GM19397 (cell line): ENCODE data around the gene CCNK.

Source experiments
- ATAC-seq: cut with Tn5 transposase; IDR thresholded peaks from one replicate; pipeline ENCODE4 v1.9.1; 2021; ENCODE audit warnings: mild to moderate bottlenecking, moderate library complexity; ENCODE audit not compliant: unreplicated experiment

Gene CCNK

DNA sequence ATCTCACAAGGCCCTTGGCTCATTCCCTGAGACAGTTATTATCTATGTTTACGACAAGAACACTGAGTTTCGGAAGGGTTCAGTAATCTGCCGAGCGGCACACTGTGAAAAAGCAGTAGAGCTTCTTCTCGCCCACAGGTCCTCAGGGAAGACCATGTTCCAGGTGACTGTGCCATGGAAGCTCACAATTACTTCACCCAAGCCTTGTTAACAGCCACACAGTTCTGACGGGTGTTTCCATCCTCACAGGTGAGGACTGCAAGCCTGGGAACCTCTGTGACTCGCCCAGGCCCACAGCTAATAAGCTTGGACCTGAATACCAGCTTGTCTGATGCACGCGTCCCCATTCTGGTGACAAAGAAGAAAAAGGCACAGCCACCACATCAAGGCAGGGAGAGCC, 15.9 kb upstream of the CCNK start:
- no peak for ATAC-seq

DNA sequence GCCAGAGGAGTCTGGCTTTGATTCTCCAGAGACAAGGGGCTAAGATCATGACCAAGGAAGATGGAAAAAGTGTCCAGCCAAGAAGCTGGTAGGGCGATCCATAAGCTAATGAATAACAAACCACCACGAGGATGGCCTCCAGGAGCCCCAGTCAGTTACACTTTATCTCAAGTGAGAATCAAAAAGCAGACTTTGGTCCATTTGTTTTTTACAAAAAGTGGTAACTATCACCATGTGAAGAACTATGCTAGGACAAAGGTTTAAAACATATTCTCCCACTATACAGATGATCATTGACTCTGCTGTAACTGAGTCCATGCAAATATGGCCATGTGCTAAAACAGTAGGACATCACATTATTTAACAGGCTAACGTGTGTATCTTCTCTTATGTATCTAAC, 14.5 kb upstream of the CCNK start:
- ATAC-seq = no peak

DNA sequence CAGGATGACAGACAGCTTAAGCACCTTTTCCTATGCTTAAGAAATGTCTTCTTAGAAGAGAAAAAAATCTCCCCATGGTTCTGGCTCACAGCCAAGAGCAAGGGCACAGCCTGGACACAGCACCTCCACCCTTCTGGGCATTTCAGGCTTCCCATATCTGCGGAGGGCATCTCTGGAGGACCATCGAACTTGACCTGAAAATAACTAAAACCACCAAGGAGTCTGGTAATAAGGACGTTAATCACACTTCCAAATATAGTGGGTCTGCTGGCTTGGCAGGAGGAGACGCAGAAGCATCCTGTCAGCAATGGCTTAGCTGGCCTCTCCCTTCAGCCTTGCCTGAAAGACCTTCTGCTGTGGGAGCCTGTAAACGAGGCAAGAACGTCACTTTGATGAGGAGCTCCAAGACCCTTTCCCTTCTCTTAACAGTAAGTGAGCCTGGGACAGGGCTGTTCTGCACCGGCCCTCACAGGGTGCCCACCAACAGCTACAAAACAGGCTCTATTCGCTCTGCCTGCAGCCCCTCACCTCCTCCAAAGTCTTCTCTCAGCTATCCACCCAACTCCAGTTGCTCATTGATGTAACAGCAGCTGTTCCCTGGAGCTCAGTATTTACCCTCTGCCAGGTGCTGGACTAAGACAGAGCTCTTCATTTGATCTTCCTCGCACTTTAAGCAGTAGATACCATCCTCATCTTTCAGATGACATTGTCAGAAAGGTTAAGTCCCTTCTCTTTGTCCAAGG, 13.7 kb upstream of the CCNK start:
- ATAC-seq = no peak

DNA sequence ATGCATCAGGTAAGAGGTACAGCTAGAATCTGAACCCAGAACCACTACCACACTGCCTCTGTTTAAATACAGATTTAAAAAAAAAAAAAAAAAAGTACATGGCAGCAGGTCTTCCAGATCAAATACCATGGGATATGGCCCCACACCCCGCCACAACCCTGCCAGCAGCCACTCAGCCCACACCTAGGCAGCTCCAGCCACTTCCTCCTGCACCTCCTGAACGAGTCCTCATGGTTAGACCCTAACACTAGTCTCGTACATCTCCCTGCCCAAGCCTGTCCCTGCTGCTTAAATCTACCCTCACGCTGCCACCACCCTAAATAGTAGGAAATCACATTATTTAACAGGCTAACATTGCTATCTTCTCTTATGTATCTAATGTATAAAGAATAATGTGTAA, 13.1 kb upstream of the CCNK start:
- ATAC-seq = no peak

DNA sequence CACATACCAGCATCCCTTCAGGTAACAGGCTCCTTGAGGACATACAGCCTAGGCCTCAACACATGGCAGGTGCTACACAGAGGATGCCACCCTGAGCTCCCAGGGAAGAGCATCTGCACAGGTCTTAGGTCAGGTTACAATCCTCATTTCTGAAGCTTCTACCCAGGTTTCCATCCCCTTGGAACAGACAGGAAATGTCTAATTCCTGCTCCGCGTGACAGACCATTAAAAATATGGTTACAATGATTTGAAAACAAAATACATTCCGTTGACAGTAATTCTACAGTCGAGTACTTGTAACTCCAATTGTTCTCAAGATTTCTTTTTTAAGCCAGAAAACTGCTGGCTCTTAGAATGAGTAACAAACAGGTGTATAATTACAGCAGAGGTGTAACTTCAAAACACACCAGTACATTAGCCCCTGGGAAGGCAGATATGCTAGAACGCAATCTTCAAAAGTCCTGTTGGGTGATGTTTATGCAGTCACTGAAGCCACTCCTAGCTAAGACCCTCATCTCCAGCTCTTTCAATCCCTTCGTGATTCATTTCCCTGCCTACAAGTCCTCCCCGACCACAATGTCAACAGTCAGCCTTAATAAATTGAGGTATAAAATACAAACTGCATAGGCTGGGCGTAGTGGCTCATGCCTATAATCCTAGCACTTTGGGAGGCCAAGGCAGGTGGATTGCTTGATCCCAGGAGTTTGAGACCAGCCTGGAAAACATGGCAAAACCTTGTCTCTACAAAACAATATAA, 12.2 kb upstream of the CCNK start:
- ATAC-seq = no peak

DNA sequence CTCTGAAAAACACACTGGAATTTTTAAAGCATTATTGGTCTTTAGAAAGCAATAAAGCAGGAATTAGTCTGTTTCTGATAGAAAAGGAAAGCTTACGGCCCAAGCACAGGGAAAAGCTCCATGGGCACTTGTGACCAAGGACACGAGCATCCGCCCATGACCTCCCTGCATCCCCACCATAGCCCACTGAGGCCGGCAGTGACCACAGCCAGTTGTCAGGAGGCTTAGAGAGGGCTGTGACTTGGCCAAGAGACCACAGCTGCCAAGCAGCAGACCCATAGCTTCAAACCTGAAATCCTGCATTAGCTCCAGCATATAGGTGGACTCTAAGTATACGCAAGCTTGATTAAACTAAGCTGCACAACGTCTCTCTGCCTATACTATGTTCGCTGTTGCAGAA, 9.5 kb upstream of the CCNK start:
- ATAC-seq = no peak

DNA sequence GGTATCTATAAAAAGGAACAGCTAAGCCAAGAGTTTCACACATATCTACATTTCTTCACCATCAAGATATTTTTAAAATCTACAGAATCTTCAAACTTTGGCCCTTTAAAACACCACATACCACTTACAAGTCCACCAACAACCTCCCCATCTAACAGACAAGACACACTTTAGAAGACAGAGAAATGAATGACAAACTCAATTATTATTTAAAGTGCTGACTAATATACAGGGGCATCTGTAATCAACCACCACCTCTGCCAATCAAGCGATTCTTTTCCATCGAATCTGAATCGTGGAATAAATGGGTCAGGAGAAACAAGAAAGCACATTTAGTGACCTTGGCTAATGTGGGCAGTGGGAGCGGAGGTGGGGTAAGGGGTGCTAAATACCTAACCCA, 8.3 kb upstream of the CCNK start:
- no peak for ATAC-seq

DNA sequence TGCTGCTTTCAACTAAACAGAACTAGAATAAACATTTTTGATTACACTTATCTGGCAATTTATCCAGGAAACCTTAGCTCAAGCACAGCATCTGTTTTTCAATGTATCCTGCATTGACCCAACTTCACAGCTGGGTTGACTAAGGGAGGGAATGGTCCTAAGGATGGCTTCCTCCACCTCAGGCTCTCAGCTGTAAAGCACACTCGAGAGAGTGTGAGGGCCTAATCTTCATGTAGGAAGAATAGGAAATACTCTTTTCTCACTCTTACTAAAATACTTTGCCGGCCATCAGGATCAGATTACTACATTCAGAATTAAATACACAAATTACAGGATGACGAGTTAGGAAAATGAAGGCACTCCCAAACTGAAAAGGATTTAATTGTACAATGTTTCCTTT, 7.8 kb upstream of the CCNK start:
- no peak for ATAC-seq

DNA sequence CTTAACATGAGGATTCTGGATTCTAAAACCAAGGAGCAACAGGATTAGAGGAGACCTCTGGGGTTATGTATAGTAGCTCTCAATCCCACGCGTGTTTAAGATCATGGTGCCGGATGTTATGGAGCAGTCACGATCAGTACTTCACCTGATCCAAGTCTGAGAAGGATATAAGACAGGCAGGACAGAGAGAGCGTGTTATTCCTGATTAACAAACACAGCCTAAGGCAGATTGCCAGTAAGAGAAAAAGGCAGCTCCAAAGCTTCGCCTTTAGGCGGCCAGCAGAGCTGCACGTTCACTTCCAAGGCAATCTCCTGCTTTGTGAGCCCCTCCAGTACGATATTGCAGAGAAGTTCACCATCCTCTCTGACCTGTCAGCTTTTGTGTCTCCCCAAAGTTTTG, 6.0 kb upstream of the CCNK start:
- no peak for ATAC-seq

DNA sequence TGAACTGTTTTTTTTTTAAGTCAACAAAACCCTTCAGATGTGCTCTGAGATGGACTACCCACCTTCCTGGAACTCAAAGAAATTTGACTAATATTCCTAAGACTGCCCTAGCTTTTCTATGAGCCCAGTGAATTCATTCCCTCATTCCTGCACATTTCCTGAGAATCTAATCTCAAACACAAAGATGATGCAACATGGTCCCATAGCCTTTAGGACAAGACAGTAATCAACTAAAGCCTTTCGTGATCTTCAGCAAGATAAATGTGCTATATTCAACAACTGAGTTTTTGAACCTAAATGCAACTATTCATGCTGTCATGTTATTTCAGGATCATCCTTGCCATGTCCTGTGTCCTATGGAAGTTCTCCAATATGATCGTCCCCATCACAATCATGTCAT, 5.5 kb upstream of the CCNK start:
- ATAC-seq = no peak

DNA sequence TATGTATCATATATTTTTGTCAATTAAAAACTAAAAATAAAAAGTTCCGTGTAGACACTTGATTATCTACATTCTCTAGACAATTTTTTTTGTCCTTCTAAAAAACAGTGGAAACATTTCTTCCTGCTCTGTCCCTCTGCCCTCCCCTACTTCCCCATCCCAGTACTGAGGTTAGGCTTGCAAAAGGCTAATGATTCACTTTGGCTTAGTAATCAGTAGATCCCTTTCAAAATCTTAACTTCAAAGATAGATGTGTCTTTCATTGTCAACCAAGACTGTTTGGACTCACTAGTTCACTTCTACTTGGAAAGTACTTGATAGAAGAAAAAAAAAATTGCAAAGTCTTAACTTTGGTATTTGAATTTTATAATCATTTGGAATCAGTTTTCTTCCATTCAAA, 4.3 kb upstream of the CCNK start:
- ATAC-seq = no peak

DNA sequence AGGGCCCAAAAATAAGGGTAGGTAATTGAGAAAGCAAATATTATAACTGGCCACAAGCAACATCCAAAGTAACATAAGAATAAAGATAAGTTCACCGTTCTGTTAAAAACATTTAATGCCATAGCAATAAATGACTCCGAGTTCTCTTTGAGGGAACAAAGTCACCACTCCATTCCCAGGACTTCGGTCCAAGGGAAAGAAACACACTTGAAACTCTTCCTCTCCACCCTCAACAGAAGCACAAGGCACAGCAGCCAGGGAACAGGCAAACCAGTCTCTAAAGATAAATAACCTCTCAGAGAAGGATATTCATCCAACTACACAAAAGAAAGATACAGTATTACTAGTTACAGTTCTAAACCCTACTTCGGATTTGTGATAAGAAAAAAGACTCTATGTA, 3.1 kb upstream of the CCNK start:
- ATAC-seq = no peak

DNA sequence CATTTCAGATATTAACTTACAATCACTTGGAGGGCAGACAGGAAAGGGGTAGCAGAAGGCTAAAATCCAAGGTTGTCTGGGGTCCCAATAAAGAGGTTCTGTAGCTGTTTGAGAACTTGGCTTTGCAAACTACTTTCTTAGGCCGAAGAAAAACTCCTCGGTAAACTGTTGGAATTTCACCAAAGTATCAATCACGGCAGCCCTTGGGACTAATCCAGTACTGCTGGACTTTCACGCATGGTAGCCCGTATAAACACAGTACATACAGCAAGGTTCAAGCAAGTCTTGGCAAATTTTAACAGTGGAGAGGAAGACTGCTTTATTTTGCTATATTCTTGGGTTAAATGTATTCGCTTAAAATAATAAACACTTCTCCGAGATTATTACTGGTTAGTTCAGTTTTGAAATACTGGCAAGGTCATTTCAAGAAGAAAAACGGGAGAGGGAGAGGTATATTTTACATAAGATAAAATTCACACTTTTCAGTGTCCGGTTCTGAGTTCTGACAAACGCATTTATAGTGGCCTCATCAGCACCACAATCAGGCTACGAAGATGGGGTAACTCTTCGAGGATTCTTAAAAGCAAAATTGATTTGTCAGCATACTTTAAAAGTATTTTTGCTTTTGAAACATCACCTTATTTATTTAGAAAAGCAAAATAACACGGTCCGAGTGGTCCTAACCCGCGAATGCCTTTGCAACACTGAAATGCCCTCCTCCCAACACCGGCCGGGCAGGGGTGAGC, 1.9 kb upstream of the CCNK start:
- ATAC-seq = no peak

DNA sequence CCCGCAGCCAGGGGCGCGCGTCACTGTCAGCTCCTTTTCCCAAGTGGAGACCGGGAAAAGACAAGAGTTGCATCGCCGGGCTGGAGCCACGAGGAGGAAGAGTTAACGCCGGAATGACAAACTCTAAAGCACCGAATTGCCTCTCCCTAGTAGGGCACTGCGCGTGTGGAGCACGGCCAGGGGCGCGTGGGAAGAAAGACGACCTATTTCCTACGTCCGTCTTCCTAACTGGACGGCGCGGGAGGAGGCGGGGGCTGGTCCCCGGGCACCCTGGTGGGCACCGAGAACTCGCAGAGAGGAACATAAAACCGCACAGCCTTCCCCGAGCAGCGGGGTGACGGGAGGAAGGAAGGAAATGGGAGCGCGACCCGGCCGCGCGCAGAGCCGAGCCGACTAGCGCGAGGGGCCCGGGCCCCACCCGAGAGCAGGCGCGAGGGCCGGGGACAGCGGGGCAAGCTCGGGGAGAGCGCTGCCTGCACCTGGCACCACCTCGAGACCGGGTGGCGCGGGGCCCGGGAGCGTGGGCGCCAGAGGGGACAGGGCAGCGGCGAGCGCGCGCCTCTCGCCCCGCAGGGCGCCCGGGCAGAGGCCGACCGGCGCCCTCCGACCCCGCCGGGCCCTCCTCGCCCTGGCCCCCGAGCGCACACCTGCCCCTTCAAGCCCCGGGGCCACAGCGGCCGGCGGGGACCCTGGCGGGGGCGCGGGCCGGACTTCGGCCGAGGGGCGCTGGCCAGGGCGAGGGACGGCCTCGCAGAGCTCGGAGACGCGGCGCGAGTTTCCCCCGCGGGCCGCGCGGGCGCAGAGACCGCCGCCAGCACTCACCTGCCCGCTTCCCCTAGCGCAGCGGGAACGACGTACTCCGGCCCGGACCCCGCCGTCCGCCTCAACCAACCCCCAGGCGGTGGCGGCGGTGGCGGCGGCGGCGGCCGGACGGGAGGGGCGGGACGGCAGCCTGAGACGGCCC, 1.0 kb upstream of the CCNK start, which contains the start of gene SETD3:
Gene SETD3 (minus strand): TSS at position 954 of the 964 bp plus-strand sequence. CDS start 15,054 bp downstream, outside the sequence.
- peak; percentile 8 for ATAC-seq

DNA sequence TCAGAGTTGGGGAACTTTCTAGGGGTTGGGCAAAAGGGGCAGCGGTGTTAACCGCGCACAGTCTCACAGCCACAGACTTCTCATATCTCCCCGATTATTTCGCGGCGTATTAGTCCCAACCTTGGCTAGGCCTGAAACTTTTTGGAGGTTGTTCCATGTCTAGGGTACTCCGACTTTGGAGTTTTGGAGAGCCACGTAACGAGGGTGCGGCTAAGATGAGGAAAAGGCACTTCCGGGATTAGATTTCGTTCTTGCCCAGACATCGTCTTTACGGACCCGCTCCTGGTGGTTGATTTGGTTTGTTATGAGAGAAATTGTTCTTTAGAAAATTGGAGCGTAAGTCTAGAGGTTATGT, 513 bp downstream of the CCNK start:
- ATAC-seq = no peak

DNA sequence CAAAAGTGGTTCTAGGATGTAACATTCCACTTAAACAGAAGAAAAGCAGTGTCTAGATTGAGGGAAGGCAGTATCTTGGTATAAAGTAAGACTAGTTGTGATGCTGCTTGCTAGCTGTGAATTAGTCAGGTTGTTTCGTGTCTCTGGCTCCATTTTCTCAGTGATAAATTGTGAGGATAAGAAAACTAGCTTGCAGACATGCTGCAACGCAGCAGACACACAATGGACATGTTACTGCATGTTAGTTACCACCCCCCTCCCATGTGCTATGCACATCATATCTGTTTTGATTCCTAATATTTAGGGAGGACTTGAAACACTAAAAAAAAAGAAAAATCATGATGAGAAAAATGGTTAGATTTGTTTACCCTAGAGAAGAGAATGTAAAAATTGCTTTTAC, 2.9 kb downstream of the CCNK start:
- ATAC-seq = no peak

DNA sequence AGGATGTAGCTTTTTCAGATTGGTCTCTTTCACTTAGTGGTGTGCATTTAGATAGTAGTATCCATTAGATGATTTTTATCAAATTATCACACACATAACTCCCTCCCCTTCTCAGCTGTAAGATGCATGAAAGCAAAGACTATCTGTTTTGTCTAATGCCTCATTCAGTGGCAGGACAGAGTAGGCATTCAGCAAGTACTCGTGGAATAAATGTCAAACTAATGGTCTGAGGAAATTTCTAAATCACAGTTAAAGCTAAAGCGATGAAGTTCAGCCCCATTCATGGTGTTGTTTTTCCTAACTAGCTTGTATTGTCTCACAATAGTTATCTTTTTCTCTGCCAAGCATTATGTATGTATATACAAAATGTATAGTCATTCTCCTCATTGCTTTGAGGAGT, 16.1 kb downstream of the CCNK start:
- ATAC-seq = no peak

DNA sequence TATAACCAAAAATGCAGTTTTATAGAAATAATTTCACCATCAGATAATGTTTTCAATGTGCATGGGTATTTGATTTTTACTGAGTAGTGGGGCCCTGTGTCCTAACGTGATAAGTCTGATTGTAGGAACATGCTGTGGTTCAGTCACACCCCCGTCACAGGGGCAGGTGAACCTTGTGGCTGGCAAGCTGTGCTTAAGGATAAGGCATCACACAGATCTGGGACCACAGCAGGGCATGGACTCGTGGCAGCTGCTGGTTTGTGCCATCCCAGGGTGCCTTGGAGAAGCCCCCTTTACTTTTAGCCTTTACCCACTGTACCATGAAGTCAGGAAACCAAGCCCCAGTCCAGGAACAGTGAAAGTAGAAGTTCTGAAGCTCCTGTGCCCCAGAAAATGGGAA, 16.7 kb downstream of the CCNK start:
- ATAC-seq = no peak

DNA sequence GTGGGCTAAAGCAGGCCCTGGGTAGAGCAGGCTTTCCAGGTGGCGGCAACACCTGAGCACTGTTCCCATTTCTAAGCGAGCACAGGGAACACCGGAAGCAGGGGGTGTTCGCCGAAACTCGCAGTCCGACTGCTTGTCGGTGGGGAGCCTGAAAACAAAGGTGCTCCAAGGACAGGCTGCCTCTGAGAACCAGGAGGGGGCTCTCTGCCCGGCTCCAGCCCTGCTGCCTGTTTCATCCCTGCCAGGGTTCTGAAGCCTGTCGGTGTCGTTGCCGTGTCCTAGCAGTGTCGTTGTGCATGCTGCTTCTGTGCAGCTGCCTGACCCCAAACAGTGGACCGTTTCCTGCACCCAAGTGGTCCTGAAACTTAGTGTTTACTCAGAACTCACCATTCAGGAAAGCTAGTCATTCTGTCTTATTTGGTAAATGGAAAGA, 21.8 kb downstream of the CCNK start:
- ATAC-seq = no peak

DNA sequence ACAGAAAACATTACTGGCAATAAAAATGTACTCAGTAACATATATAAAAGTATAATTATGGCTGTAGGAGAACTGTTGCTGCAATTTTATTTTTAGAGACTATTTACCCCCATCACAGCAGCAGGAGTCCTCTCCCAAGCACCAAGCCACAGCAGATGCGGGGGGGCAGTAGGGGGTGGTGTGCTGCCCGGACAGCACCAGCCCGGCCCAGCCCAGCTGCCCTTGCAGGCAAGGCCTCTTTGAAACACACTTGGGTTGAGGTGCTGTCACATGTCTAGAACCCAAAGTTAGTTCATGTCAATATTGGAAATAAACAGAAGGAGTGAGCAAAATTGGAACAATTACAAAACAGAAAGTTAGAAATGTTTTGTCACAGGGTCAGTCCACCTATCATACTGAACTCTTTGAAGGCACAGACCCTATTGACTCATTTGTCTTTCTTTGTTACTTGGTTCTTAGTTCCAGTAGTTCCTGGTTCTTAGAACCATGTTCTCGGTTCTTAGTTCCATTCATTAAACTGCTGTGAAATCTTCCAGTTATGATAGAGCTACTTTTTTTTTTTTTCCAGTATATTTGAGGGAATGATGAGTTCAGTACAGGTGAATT, 22.7 kb downstream of the CCNK start:
- no peak for ATAC-seq
